Uterus (tissue), 2 donors: ENCODE measurements around the gene CADPS2.

Experiments used
- CTCF ChIP-seq, 4 experiments: fragments of 200-600 bp in 2 of 4; fragments of 450-650 bp in 2 of 4; sonication (generic) in 2 of 4; IDR thresholded peaks; one replicate each; pipeline ENCODE4 v1.5.1; 2016 to 2019; ENCODE audit warnings: antibody characterized with exemption in 4 of 4, mild to moderate bottlenecking in 2 of 4, moderate library complexity in 1 of 4
- POLR2A ChIP-seq, 2 donors: fragments of 450-650 bp; IDR thresholded peaks; one replicate each; pipeline ENCODE4 v1.6.1; 2016; ENCODE audit warnings: antibody characterized with exemption in 2 of 2, mild to moderate bottlenecking in 1 of 2, moderate library complexity in 1 of 2

GRCh38 chr7:122600042-122600441, 286.2 kb downstream of the CADPS2 start:
- TF ChIP-seq CTCF (IDR thresholded peaks at IDR 0.05): no peak
- TF ChIP-seq POLR2A (IDR thresholded peaks at IDR 0.05): no peak
